B cell (primary cell): ENCODE results near the gene FABP3. TPM values are rescaled to one million over a fixed set of nuclear protein-coding genes. Genes with fewer than 3 reads are reported as not detected.

ENCODE experiments used
- ATAC-seq: fragments of 200-7000 bp; cut with Tn5 transposase; one replicate; pipeline ENCODE4 v1.10.0; 2021; ENCODE audit warnings: low read depth, mild to moderate bottlenecking, moderate number of reproducible peaks, moderate library complexity
- CTCF ChIA-PET: fragments of 350-600 bp; sonication (Branson Sonifier 250); formaldehyde crosslinking; loops from one replicate; lab custom pipeline; 2021; ENCODE audit warnings: antibody characterized with exemption, inconsistent platforms; lab: Charles Lee
- POLR2A ChIA-PET: fragments of 350-600 bp; sonication (Branson Sonifier 250); formaldehyde crosslinking; loops from one replicate; lab custom pipeline; 2021; ENCODE audit warnings: antibody characterized with exemption; lab: Charles Lee
- DNase-seq: peaks from one replicate; pipeline ENCODE4 v3.0.0; 2013
- H2AFZ ChIP-seq: 2 replicates; pipeline ENCODE4 v1.6.1; 2012; ENCODE audit warnings: mild to moderate bottlenecking, low read depth, low read length; ENCODE audit not compliant: insufficient read depth, poor library complexity, severe bottlenecking
- H3K27ac ChIP-seq, 2 donors: 1 replicate in 1 of 2; 2 replicates in 1 of 2; pipeline ENCODE4 v1.5.1; 2012 to 2013; ENCODE audit warnings: low read length in 2 of 2, mild to moderate bottlenecking in 2 of 2, moderate library complexity in 1 of 2
- H3K27me3 ChIP-seq, 4 experiments: fragments of 200-600 bp in 1 of 4; sonication (generic) in 1 of 4; replicated peaks in 1 of 4; 1 replicate in 2 of 4; 2 replicates in 2 of 4; pipeline versions ENCODE4 v1.6.1 to v1.7.0; 2013 to 2016; ENCODE audit warnings: low read length in 3 of 4, mild to moderate bottlenecking in 2 of 4, mixed read lengths in 1 of 4, moderate library complexity in 1 of 4; ENCODE audit not compliant: insufficient read depth in 4 of 4, control insufficient read depth in 3 of 4; ENCODE audit errors: control extremely low read depth in 1 of 4
- H3K36me3 ChIP-seq, 2 experiments: replicated peaks in 1 of 2; 1 replicate in 1 of 2; 2 replicates in 1 of 2; pipeline versions ENCODE4 v1.6.1 to v1.7.1; 2013; ENCODE audit warnings: low read length in 1 of 2; ENCODE audit not compliant: insufficient read depth in 2 of 2, control insufficient read depth in 1 of 2; ENCODE audit errors: control extremely low read depth in 1 of 2, extremely low read depth in 1 of 2
- H3K4me1 ChIP-seq, 2 donors: fragments of 200-600 bp in 1 of 2; sonication (generic) in 1 of 2; 1 replicate in 1 of 2; 2 replicates in 1 of 2; pipeline versions ENCODE4 v1.5.1 to v1.6.1; 2013 to 2017; ENCODE audit warnings: low read length in 2 of 2; ENCODE audit not compliant: control insufficient read depth in 2 of 2, insufficient read depth in 2 of 2
- H3K4me2 ChIP-seq: replicated peaks from 2 replicates; pipeline ENCODE3; 2012; ENCODE audit warnings: mild to moderate bottlenecking, low read depth, low read length; ENCODE audit not compliant: poor library complexity, severe bottlenecking
- H3K4me3 ChIP-seq, 5 experiments: fragments of 200-600 bp in 1 of 5; sonication (generic) in 1 of 5; 1 replicate in 3 of 5; 2 replicates in 2 of 5; pipeline versions ENCODE4 v1.5.1 to v1.7.0; 2011 to 2016; ENCODE audit warnings: low read length in 4 of 5, mild to moderate bottlenecking in 4 of 5, low read depth in 2 of 5, control low read depth in 1 of 5, moderate library complexity in 1 of 5; ENCODE audit not compliant: insufficient read depth in 1 of 5; ENCODE audit errors: control extremely low read depth in 1 of 5, extremely low read depth in 1 of 5
- H3K79me2 ChIP-seq: fragments of 200-600 bp; sonication (generic); one replicate; pipeline ENCODE4 v1.6.0; 2016; ENCODE audit warnings: low read length; ENCODE audit not compliant: control insufficient read depth, insufficient read depth
- H3K9ac ChIP-seq: fragments of 200-600 bp; sonication (generic); 2 replicates; pipeline ENCODE4 v1.6.1; 2017; ENCODE audit warnings: mild to moderate bottlenecking, low read length, moderate library complexity
- H3K9me3 ChIP-seq, 3 donors: one replicate each; pipeline versions ENCODE4 v1.6.1 to v1.7.1; 2013; ENCODE audit warnings: low read length in 2 of 3; ENCODE audit not compliant: control insufficient read depth in 2 of 3, insufficient read depth in 1 of 3; ENCODE audit errors: control extremely low read depth in 1 of 3
- H4K20me1 ChIP-seq: 2 replicates; pipeline ENCODE4 v1.6.0; 2012; ENCODE audit warnings: mild to moderate bottlenecking, low read length; ENCODE audit not compliant: insufficient read depth, control insufficient read depth, poor library complexity, severe bottlenecking
- H3K27ac Mint-ChIP-seq: one replicate; pipeline ENCODE4 v1.8.0; 2021; ENCODE audit warnings: mixed read lengths
- H3K27me3 Mint-ChIP-seq: one replicate; pipeline ENCODE4 v1.8.0; 2021; ENCODE audit warnings: mixed read lengths
- H3K4me1 Mint-ChIP-seq: one replicate; pipeline ENCODE4 v1.8.0; 2021; ENCODE audit warnings: mixed read lengths
- H3K4me3 Mint-ChIP-seq: one replicate; pipeline ENCODE4 v1.8.0; 2021; ENCODE audit warnings: mixed read lengths
- H3K9me3 Mint-ChIP-seq: one replicate; pipeline ENCODE4 v1.8.0; 2022; ENCODE audit warnings: mixed read lengths; ENCODE audit not compliant: insufficient read depth
- EZH2 ChIP-seq: IDR thresholded peaks from 2 replicates; pipeline ENCODE4 v1.6.1; 2012; ENCODE audit warnings: borderline replicate concordance, low read depth, mild to moderate bottlenecking, moderate library complexity, low read length; ENCODE audit not compliant: insufficient read depth, poor library complexity, severe bottlenecking
- WGBS: methylation state at CpG from one replicate; pipeline ENCODE4 v1.1.5; 2013; ENCODE audit warnings: missing lambda C conversion rate; ENCODE audit not compliant: insufficient coverage; 5-methylcytosine and 5-hydroxymethylcytosine counted together
- intact Hi-C: fragments of 100-400 bp; cut with micrococcal nuclease; formaldehyde crosslinking; loops from one replicate; pipeline ENCODE4 v1.10.0; 2022
- polyA plus RNA-seq: library from polyadenylated mRNA; depleted of rRNA; stranded (reverse); fragments of >200 nt; gene quantifications from 2 replicates; pipeline ENCODE4 v1.2.3, GENCODE V29; 2012
- total RNA-seq, 2 donors: library from RNA; stranded (reverse); fragments of 120-200 nt in 1 of 2; gene quantifications; 1 replicate in 1 of 2; 2 replicates in 1 of 2; pipeline versions ENCODE4 v1.2.3 to v1.2.4, GENCODE V29; 2013 to 2022
- TF ChIP-seq, protein P1 (sequence below): fragments of 200-600 bp; IDR thresholded peaks from one replicate; pipeline ENCODE4 v1.8.0; 2022; ENCODE audit warnings: antibody characterized with exemption, mild to moderate bottlenecking

The FABP3 gene
- total and polyA plus RNA-seq, 2 donors (not counting 1 experiment from before 2014, with no cell fraction given), result not detected

- Mint-ChIP-seq H3K4me1 (peaks cover 12% of the 10 kb centered on the region), H3K27ac (no peak within 1 kb of the TSS), H3K4me3 (peak within 1 kb of the TSS; percentile 89), H3K9me3 (no peaks in the 10 kb centered on the region), H3K27me3 (peaks cover 66% of the 10 kb centered on the region)
- TF ChIP-seq, protein P1, sequence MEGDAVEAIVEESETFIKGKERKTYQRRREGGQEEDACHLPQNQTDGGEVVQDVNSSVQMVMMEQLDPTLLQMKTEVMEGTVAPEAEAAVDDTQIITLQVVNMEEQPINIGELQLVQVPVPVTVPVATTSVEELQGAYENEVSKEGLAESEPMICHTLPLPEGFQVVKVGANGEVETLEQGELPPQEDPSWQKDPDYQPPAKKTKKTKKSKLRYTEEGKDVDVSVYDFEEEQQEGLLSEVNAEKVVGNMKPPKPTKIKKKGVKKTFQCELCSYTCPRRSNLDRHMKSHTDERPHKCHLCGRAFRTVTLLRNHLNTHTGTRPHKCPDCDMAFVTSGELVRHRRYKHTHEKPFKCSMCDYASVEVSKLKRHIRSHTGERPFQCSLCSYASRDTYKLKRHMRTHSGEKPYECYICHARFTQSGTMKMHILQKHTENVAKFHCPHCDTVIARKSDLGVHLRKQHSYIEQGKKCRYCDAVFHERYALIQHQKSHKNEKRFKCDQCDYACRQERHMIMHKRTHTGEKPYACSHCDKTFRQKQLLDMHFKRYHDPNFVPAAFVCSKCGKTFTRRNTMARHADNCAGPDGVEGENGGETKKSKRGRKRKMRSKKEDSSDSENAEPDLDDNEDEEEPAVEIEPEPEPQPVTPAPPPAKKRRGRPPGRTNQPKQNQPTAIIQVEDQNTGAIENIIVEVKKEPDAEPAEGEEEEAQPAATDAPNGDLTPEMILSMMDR, result no peak
- TF ChIP-seq EZH2, result no peak
- WGBS, result 3% methylated on average over 63 of the region's 63 CpGs
- DNase-seq (peak; percentile 52), ATAC-seq (peak; percentile 64)
- H3K9me3 ChIP-seq, result peaks cover 0 to 10% (median 0%) of the 10 kb centered on the region in 3 donors
- H4K20me1 ChIP-seq, result no peaks in the 10 kb centered on the region
- H3K4me3 ChIP-seq, result peak within 1 kb of the TSS; percentile 14 to 86 (median 57)
- intact Hi-C loops, result loop anchor here (2.0 kb wide), 1 partner anchor 18 kb away; no protein-coding TSS in a partner anchor
- H3K36me3 ChIP-seq, result no peaks in the 10 kb centered on the region
- H2AFZ ChIP-seq, result peak within 1 kb of the TSS; percentile 87
- POLR2A ChIA-PET, result no interaction called here
- H3K27me3 ChIP-seq, result peaks cover 0 to 61% (median 22%) of the 10 kb centered on the region in 4 experiments
- no peak within 1 kb of the TSS for H3K27ac ChIP-seq
- CTCF ChIA-PET, result interaction anchor here (1.6 to 4.1 kb wide), 2 partner anchors 8 to 17 kb away, joined by 3 to 20 read pairs; no protein-coding TSS in a partner anchor
- peak within 1 kb of the TSS; percentile 71 for H3K9ac ChIP-seq
- H3K4me2 ChIP-seq, result peak within 1 kb of the TSS; percentile 100
- no peaks in the 10 kb centered on the region for H3K79me2 ChIP-seq
- H3K4me1 ChIP-seq, result peaks cover 17 to 18% of the 10 kb centered on the region in 2 donors
These were observed 40.0 kb upstream of the FABP3 start, which contains the start of gene SERINC2 for GRCh38 chr1:31412732-31413404. Gene SERINC2, plus strand, starts transcription at chr1:31413213. Its CDS starts 53 bp downstream, at chr1:31413266.

- Histone ChIP-seq H3K79me2 (no peaks in the 10 kb centered on the region), H3K27ac (no peak overlapping the region), H3K4me1 (peaks cover 17 to 18% of the 10 kb centered on the region in 2 donors), H3K4me3 (no peak overlapping the region), H2AFZ (no peak overlapping the region), H3K9ac (no peak overlapping the region), H4K20me1 (no peaks in the 10 kb centered on the region), H3K36me3 (no peaks in the 10 kb centered on the region), H3K9me3 (peaks cover 0 to 10% (median 0%) of the 10 kb centered on the region in 3 donors), H3K4me2 (peak overlapping the region; percentile 100), H3K27me3 (peaks cover 0 to 61% (median 22%) of the 10 kb centered on the region in 4 experiments)
- 13% methylated on average over 1 of the region's 2 CpGs for WGBS
- Mint-ChIP-seq H3K27ac (no peak overlapping the region), H3K4me1 (peaks cover 12% of the 10 kb centered on the region), H3K4me3 (peak overlapping the region; percentile 80), H3K9me3 (no peaks in the 10 kb centered on the region), H3K27me3 (peaks cover 61% of the 10 kb centered on the region)
- no peak for ATAC-seq
- TF ChIP-seq, protein P1, result no peak
- no peak for TF ChIP-seq EZH2
- intact Hi-C loops, result loop anchor here (2.0 kb wide), 1 partner anchor 17 kb away; no protein-coding TSS in a partner anchor
- POLR2A ChIA-PET, result no interaction called here
- DNase-seq, result no peak
- CTCF ChIA-PET, result interaction anchor here (1.6 to 4.1 kb wide), 3 partner anchors 8 to 16 kb away, joined by 3 to 20 read pairs (median 3); no protein-coding TSS in a partner anchor
These were observed 39.3 kb upstream of the FABP3 start for GRCh38 chr1:31412205-31412604.
